ENCODE measurements around the gene EEA1.

The EEA1 gene

DNA sequence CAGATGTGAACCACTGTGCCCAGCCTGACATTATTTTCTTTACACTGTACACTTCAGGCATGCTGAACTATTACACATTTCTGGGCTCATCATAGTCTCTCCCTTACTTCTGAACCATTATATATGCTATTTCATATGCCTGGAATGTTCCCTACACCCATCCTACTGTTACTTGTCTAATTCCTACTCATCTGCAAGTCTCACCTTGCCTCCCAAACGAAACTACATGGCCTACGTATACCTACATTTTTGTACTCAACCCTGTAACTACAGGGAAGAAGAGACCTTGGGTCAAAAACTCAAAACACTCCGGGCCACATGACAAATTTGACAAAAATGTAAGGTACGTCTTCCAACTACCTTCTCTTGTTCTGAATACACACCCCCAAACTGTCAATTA is 9.5 kb upstream of the EEA1 start:
- DNase-seq (ENCODE audit: low read depth in 2 of 2, low spot score in 1 of 2): no peak

DNA sequence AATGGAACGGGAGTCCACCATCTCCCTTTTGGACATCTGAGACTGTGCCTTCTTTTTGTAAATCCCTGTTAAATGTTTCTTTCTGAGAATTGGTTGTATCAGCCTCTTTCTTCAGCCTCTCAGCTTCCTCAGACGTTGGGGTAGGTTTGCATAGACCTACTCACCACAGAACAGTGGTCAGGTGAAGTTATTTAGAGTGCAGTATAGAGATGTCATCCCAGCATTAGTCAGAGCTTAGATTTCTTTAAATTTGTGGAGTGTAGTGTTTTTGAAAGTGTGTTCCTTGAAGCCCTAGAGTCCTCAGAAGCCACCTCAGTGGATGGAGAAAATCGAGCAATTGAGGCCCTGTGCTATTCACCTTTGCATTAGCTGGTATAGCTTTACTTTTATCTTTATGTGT is 8.9 kb upstream of the EEA1 start:
- DNase-seq (ENCODE audit: low read depth in 2 of 2, low spot score in 1 of 2): no peak

DNA sequence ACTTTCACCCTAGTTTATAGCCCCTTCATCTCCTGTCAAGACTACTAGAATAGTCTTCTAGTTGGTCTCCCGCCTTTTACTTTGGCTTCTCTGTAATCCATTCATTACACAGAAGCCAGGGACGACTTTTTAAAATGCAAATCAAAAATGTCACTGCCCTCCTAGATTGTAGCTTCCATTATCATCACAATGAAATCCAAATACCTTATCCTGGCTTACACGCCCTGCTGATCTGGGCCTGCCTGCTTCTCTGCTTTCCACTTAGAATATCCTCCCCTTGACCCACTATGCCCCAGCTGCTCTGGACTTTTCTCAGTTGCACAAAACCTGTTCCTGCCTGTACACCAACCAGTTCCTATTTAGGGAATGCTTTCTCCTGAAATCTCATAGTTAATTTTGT is 4.5 kb upstream of the EEA1 start:
- no peak for DNase-seq (ENCODE audit: low read depth in 2 of 2, low spot score in 1 of 2)

DNA sequence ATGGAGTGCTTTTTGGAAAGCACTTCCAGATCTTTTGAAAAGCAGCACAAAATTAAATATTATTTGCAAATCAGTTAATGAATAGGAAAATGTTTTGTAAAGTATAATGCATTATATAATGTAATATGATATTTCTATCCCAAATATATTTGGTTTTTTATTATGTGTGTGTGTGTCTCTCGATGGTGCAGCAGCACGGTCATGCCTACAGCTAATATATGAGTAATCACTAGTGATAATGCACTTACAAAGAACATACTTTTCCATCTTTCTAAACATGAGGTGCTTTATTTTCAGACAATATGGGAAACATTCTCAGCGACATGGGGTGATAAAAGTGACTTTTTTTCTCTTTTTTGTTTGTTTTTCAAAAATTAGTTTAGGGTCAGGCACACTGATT is 1.3 kb upstream of the EEA1 start:
- no peak for DNase-seq (ENCODE audit: low read depth in 2 of 2, low spot score in 1 of 2)

DNA sequence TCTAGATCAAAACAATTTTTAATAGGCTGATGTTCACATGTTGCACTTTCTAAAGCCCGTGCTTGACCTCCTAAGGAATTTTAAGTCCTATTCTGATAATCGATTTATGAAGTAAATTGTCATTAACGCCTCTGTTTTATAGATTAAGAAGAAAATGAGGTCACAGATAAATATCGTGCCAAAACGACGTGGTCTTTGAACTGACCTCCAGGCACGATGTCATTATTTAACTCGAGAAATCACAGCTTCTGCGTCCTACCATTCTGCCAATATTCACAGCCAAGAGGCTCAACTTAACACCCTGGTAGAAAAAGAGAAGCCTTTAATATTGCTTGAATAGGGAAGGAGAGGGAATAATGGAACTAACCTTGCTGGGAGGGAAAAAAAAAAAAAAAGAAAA is 888 bp upstream of the EEA1 start:
- DNase-seq (ENCODE audit: low read depth in 2 of 2, low spot score in 1 of 2): no peak

DNA sequence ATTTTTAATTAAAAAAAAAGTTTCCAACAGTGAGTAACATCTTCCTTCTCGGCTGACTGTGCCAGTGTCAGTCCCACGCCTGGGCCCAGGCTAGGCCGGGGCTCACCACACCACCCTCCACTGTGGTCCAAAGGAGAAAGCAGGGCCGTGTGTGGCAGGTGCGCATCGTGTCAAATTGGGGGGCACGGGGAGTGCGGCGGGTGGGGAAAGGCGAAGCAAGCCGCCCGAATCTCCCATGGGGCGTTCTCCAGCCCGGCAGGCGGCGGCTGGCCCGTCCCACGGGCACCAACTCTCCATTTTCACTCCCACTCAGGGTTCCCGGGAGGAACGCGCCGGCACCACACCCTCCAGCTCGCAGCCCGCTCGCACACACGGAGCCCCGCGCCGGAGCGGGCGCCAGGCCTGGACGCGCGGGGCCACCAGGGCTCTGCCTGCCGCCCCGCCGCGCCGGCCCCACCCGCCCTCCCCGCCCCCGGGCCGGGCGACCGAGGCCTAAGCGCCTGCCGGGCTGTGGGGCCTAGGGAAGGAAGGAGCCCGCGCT is 604 bp downstream of the EEA1 start:
- DNase-seq (ENCODE audit: low read depth in 2 of 2, low spot score in 1 of 2): peak; percentile 23 to 47

DNA sequence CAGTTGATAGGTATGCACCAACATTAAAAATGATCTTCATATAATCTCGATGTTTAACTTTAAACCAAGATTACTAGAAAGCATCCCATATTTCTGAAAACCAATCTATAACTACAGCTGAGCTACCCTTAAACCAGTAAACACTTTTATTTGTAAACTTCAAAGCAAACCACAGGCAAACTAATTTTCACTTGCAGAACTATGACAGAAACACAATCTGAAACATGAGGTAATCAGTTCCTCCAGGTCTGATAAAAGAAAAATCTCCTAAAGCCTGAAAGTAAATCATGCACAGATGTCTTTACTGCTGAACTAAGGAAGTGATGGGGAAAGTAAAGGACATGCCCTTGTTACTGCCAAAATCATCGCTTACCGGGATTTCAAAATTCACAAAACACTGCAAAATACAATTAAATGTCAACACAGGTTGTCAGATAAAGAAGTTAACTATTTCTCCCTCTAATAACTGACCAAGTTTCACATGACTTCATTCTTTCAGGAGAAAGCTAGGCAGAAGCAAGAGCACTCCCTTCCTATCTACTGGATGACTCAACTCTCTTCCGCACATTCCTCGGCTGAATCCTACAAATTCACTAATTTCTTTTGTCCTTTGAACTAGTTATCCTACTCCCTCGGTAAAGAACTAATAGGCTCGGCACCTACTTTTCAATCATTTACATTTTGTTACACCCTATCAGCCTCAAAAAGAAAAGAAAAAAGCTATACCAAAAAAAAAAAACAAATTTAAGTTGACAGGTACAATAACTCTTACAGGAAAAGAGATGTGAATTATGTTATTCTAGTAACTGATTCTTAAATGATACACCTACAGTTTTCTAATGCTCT is 1.4 kb downstream of the EEA1 start:
- no peak for DNase-seq (ENCODE audit: low read depth in 2 of 2, low spot score in 1 of 2)

DNA sequence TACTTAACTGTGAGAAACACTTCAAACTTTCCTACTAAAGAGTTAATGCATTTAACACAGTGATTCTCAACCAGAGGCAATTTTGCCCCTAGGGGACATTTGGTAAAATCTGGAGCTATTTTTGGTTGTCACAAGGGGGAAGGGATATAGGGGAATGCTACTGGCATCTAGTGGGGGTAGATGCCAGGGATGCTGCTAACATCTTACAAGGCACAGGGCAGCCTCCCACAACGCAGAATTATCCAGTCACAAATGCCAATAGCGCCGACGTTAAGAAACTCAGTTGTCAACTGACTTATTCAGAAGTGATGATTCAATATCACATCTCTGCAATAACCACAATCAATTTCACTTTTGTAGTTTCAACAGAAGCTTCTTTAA is 2.0 kb downstream of the EEA1 start:
- peak; percentile 9 to 18 for DNase-seq (ENCODE audit: low read depth in 2 of 2, low spot score in 1 of 2)

DNA sequence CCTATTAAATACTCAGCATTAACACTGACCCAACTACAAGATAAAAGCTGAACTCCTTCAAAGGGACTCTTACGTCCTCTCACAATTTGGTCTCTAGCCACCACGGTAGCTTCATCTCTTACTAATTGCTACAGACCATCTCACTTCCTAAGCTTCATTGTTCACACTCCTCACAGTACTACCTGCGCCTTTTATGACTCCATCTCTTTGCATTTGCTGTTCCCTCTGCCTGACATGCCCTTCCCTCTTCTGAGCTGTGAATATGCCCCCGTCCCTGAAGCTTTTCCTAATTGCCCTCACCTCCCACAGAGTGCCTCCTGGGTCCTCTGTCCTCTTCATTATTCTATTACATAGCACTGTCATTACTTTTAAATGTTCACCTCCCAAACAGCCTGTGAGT is 2.5 kb downstream of the EEA1 start:
- no peak for DNase-seq (ENCODE audit: low read depth in 2 of 2, low spot score in 1 of 2)

DNA sequence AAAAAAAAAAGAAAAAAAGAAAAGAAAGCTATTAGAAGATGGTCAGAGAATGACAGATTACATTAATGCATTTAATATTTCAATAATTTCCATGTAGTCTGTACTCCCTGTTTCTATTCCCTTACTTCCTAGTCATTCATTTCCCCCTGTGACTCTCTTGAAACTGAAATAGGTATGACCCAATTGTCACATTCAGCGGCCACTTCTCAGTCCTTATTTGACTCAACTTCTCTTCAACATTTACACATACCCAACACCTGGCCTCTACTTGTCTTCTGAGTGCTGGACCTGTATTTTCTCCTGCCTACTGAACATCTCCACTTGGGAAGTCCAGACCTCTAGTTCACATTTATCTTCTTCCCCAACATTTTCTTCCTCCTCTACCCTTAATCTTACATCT is 7.2 kb downstream of the EEA1 start:
- no peak for DNase-seq (ENCODE audit: low read depth in 2 of 2, low spot score in 1 of 2)

DNA sequence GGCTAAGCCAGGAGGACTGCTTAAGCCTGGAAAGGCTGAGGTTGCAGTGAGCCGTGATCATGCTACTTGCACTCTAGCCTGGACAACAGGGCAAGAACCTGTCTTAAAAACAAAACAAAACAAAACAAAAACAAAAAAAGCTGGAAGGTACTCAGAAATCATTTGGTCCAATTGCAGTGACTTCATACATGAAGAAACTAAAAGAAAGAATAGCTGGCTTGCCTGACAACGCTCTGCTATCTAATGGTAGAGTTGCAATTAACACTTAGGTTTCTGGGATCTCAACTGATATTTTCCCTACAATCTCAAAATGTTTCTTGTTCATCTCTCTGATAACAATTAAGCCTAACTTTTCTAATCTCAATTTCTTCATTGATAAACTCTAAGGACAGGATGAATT is 13.7 kb downstream of the EEA1 start:
- DNase-seq (ENCODE audit: low read depth in 2 of 2, low spot score in 1 of 2): no peak

DNA sequence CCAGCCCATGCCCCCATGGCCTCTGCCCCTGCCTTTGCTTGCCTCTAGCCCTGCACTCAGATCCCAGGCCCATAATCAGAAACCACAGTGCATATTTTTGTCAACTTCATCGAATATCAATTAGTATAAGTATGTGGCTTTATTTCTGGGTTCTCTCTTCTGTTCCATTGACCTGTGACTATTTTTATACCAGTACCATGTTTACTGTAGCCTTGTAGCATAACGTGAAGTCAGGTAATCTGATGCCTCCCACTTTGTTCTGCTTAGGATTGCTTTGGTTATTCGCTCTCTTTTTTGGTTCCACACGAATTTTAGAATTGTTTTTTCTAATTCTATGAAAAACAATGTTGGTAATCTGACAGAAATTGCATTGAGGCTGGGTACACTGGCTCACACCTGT is 14.9 kb downstream of the EEA1 start:
- DNase-seq (ENCODE audit: low read depth in 2 of 2, low spot score in 1 of 2): no peak

DNA sequence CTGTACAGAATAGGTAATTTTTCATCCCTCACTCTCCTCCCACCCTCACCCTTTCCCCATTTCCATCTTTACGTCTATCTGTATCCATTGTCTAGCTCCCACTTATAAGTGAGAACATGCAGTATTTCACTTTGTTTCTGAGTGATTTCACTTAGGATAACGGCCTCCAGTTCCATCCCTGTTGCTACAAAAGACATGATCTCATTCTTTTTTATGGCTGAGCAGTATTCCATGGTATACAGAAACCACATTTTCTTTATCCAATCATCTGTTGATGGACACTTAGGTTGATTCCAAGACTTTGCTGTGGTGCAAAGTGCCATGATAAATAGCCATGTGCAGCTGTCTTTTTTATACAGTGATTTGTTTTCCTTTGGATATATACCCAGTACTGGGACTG is 16.4 kb downstream of the EEA1 start:
- no peak for DNase-seq (ENCODE audit: low read depth in 2 of 2, low spot score in 1 of 2)

DNA sequence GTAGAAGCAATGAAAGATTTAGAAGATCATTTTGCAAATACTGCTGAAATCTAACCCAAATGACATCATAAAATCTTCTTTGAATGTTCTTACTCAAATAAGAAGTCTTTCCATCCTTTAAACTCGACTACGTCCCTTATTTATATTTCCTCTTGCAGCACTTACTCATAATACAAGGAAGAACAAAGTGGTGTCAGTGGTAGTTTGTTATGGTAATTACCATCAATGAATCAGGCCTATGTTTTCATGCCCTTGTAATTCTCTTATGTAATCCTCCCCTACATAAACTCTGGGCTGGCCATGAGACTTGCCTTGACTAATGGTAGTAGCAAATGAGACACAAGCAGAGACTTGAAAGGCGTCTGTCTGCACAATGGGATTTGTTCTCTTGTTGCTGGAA is 17.0 kb downstream of the EEA1 start:
- DNase-seq (ENCODE audit: low read depth in 2 of 2, low spot score in 1 of 2): no peak

DNA sequence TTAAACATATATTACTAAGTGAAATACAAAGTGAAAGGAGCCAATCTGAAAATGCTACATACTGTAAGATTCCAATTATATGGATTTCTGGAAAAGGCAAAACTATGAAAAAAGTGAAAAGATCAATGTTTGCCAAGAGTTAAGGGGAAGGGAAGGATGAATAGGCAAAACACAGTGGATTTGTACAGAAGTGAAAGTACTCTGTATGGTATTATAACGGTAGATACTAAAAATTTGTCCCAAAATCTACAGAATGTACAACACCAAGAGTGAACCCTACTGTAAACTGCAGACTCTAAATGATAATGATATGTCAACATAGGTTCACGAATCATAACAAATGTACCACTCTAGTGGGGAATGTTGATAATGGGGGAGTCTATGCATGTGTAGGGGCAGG is 17.8 kb downstream of the EEA1 start:
- DNase-seq (ENCODE audit: low read depth in 2 of 2, low spot score in 1 of 2): no peak

DNA sequence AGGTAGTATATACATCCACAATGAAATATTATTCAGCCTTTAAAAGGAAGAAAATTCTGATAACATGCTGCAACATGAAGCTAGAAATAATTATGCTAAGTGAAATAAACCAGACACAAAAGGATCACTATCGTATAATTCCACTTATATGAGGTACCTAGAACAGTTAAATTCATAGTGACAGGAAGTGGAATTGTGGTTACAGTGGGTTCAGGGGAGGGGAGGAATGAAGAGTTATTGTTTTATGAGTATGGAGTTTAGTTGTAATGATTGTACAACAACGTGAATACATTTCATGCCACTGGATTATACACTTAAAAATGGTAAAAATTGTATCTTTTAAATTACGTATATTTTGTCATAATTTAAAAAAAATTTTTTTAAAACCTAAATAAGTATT is 21.0 kb downstream of the EEA1 start:
- no peak for DNase-seq (ENCODE audit: low read depth in 2 of 2, low spot score in 1 of 2)

DNA sequence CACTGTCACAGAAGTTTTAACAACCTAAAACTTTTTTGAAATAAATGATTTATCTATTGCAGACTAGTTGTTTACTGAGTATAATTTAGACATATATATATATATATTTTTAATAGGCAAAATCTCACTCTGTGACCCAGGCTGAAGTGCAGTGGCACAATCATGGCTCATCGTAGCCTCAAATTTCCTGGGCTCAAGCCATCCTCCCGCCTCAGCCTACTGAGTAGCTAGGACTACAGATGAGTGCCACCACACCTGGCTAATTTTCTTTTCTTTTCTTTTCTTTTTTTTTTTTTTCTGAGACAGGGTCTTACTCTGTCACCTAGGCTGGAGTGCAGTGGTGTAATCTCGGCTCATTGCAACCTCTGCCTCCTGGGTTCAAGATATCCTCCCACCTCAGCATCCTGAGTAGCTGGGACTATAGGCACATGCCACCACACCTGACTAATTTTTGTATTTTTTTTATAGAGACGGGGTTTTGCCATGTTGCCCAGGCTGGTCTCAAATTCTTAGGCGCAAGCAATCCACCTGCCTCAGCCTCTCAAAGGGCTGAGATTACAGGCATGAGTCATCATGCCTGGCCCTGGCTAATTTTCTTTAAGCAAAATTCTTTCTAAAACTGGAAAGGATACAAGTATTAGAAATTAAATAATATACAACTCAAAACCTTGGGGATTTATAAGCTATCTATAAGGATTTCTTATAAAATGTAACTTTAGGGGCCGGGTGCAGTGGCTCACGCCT is 23.1 kb downstream of the EEA1 start:
- no peak for DNase-seq (ENCODE audit: low read depth in 2 of 2, low spot score in 1 of 2)

DNA sequence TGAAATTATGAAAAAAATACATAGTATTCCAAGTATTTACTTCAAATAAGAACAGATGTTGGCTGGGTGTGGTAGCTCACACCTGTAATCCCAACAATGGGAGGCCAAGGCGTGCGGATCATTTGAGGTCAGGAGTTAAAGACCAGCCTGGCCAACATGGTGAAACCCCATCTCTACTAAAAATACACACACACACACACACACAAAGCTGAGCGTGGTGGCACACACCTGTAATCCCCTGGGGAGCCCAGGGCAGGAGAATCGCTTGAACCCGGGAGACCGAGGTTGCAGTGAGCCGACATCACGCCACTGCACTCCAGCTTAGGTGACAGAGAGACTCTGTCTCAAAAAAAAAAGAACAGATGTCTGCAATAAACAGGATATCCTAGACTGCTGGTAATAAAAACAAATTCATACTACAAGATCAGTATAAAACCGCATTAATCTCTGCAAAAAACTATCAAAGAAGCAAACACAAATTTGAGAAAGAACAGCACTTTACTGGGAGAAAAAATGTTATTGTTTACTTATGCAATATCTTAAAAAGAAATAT is 23.8 kb downstream of the EEA1 start:
- DNase-seq (ENCODE audit: low read depth in 2 of 2, low spot score in 1 of 2): no peak

DNA sequence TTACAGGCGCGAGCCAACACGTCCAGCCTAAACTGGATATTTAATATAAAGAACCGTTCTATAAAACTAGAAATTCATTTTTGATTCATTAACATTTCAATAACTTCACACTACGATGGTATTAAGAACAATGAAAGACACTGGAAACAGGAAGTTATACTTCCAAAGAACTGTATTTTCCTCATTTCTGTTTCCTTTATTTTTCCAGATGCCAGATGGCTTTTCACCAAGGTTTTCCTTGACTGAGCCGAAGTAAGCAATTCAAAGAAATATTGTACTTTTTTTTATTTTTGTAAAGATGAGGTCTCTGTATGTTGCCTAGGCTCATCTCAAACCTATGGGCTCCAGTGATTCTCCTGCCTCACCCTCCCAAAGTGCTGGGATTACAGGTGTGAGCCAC is 28.2 kb downstream of the EEA1 start:
- DNase-seq (ENCODE audit: low read depth in 2 of 2, low spot score in 1 of 2): no peak

DNA sequence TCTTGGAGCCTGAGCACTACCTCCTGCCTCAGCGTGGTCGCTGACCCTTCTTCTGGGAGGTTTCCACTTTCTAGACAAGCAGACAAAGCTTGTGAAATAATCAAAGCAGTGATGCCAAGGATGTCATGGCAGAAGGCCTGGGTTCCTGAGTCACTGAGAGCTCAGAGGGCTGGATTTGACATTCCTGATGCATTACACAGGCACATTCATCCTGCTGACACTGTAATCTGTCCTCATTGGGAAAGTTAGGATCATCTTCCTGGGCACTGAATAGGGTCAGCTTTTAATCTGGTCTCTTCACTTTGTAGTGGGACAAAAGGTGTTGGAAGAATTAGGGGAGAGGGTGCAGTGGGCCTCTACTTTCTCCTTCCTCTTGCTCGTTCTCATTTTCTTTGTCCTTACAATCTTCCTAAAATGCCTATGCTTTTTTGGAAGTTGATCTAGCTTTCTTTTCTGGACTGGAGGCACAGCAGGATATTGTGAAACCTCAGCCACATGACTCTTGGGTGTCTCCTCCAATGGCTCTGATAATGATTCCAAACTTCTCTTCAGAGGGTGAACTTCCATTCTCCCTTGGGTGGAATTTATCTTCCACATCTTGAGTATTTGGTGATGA is 29.6 kb downstream of the EEA1 start:
- DNase-seq (ENCODE audit: low read depth in 2 of 2, low spot score in 1 of 2): no peak

DNA sequence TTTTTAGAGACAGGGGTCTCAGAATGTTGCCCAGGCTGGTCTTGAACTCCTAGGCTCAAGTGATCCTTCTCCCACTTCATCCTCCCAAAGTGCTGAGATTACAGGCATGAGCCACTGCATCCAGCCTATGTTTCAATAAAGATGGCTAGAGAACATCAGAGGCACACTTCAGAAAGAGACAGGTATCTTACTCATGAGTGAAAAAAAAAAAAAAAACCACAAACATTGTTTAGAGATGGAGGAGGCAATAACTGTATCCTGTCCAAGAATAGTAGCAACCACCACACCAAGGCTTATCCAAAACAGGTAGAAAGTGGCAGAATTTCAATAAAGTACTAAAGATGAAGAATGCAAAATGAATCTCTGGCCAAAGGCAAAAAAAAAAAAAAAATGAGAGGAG is 30.3 kb downstream of the EEA1 start:
- DNase-seq (ENCODE audit: low read depth in 2 of 2, low spot score in 1 of 2): no peak

DNA sequence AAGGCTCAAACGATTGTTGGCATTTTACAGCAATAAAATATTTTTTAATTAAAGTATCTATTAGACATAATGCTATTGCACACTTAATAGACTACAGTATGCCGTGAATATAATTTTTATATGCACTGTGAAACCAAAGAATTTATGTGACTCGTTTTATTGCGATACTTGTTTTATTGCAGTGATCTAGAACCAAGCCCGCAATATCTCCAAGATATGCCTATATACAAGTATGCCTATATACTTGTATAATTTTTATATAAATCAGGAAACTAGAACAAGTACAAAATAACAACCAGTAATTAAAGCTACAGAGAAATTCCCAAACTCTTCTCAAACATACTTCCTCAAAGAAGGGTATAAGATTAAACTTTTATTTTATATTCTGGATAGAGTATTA is 31.3 kb downstream of the EEA1 start:
- DNase-seq (ENCODE audit: low read depth in 2 of 2, low spot score in 1 of 2): no peak

All from stimulated activated CD8-positive, alpha-beta memory T cell treated with anti-CD3 and anti-CD28 coated beads, Interleukin-4, amount 100 ng/mL, for 4 hours (primary cell).